Choroid plexus epithelial cell (primary cell): ENCODE data around the gene ZWINT.

Experiments
- DNase-seq: peaks from one replicate; pipeline ENCODE4 v3.0.0-alpha.2; 2010; ENCODE audit warnings: low read depth
- H3K4me3 ChIP-seq: 2 replicates; pipeline ENCODE4 v1.5.1; 2011; ENCODE audit warnings: low read depth, mild to moderate bottlenecking, control low read depth, low read length, moderate library complexity
- TF ChIP-seq, protein P1 (sequence below): conservative IDR thresholded peaks from 2 replicates; pipeline ENCODE4 v1.5.1; 2011; ENCODE audit warnings: low read depth, mild to moderate bottlenecking, control low read depth, inconsistent platforms, low read length, moderate library complexity

Gene ZWINT

DNA sequence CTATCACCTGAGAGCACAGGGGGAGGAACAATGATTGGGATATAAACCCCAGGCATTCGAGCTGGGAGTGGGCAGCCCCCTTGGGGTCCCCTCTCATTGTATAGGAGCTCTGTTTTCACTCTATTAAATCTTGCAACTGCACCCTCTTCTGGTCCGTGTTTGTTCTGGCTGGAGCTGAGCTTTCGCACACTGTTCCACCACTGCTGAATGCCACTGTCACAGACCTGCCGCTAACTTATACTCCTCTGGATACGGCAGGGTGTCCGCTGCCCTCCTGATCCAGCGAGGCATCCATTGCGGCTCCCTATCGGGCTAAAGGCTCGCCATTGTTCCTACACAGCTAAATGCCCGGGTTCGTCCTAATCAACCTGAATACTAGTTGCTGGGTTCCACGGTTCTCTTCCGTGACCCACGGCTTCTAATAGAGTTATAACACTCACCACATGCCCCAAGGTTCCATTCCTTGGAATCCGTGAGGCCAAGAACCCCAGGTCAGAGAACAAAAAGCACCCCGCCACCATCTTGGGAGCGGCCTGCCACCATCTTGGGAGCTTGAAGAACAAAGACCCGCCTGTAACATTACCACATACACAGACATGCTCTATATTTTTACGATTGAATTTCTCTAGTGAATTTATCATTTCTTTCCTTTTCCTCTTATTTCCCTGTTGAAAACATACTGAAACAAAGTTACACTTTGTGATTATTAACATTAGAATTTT, 9.0 kb downstream of the ZWINT start:
- DNase-seq: no peak
- TF ChIP-seq, protein P1, sequence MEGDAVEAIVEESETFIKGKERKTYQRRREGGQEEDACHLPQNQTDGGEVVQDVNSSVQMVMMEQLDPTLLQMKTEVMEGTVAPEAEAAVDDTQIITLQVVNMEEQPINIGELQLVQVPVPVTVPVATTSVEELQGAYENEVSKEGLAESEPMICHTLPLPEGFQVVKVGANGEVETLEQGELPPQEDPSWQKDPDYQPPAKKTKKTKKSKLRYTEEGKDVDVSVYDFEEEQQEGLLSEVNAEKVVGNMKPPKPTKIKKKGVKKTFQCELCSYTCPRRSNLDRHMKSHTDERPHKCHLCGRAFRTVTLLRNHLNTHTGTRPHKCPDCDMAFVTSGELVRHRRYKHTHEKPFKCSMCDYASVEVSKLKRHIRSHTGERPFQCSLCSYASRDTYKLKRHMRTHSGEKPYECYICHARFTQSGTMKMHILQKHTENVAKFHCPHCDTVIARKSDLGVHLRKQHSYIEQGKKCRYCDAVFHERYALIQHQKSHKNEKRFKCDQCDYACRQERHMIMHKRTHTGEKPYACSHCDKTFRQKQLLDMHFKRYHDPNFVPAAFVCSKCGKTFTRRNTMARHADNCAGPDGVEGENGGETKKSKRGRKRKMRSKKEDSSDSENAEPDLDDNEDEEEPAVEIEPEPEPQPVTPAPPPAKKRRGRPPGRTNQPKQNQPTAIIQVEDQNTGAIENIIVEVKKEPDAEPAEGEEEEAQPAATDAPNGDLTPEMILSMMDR: no peak
- no peak overlapping the region for H3K4me3 ChIP-seq

- TF ChIP-seq, protein P1: peak; percentile 16
- no peak overlapping the region for H3K4me3 ChIP-seq
- DNase-seq: no peak
Observed at GRCh38 chr10:56349611-56350010, 11.4 kb downstream of the ZWINT start.

- no peak for DNase-seq
- TF ChIP-seq, protein P1: no peak
- H3K4me3 ChIP-seq: no peak overlapping the region
Observed at GRCh38 chr10:56348101-56348500, 13.0 kb downstream of the ZWINT start.

DNA sequence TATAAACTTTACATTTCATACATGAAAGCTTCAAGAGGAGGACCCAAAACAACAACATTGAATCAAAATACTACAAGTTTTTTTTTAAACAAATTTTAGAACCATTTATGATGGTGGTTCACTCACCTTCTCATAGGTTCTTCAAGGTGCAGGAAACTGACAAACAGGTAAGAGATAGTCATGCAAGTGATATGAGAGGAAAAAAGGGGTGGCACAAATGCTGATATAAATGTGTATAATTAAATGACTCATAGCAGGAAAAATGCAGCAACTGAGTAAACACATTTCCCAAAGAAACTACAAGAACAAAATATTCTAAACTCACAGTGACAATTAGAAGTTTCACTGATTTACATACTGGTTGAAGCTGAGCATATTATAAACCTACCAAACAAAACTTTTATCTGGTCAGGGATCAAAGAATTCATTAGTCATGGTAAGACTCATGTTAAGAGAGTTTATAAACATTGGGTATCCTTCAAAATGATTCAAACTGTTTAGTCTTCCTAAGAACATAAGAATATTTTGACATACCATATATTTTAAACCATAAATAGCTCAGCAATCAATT, 14.1 kb downstream of the ZWINT start:
- TF ChIP-seq, protein P1: no peak
- H3K4me3 ChIP-seq: no peak overlapping the region
- DNase-seq: no peak

GRCh38 chr10:56341612-56342011, 19.4 kb downstream of the ZWINT start:
- TF ChIP-seq, protein P1: no peak
- no peak for DNase-seq

GRCh38 chr10:56329961-56330360, 31.1 kb downstream of the ZWINT start:
- DNase-seq: no peak
- TF ChIP-seq, protein P1: no peak
- H3K4me3 ChIP-seq: no peak overlapping the region

More at GRCh38 chr10:56341612-56342011, 19.4 kb downstream of the ZWINT start:
- no peak overlapping the region for H3K4me3 ChIP-seq

DNA sequence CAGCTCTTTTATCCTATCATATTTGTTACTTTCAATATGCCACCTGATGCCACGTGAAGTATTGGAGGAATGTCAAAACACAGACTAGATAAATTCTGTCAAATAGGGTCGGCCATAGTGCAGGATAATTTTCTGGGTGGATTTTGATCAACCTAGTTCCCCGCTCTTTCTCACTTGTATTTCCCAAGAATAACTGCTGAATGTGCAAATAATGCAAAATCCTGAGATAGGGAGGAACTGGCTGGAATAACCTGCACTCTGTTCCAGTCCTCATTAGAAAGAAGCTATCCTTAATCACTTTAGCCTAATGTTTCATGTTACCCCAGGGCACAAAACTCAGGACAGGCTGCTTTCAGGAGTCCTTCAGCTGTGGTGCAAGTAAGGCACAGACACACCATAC, 33.9 kb downstream of the ZWINT start:
- no peak for DNase-seq
- TF ChIP-seq, protein P1: no peak

More for the DNA sequence above, 33.9 kb downstream of the ZWINT start:
- no peak overlapping the region for H3K4me3 ChIP-seq
